Ovary (tissue), 9 donors: Measurements from ENCODE around the gene RBM47. TPM values are rescaled to one million over a fixed set of nuclear protein-coding genes. Genes with fewer than 3 reads are reported as not detected.

Experiments
- DNase-seq, 5 donors: peaks; one replicate each; pipeline ENCODE4 v3.0.0-alpha.2; 2019 to 2020
- H3K27ac ChIP-seq, 2 donors: fragments of 200-600 bp; one replicate each; pipeline versions ENCODE4 v1.5.1 to v1.8.0; 2019 to 2022
- H3K27me3 ChIP-seq: fragments of 200-600 bp; one replicate; pipeline ENCODE4 v1.8.0; 2022
- H3K36me3 ChIP-seq: fragments of 200-600 bp; sonication (generic); one replicate; pipeline ENCODE4 v1.5.1; 2019
- H3K4me1 ChIP-seq: one replicate; pipeline ENCODE4 v1.8.1; 2013; ENCODE audit warnings: mild to moderate bottlenecking, moderate library complexity; ENCODE audit not compliant: insufficient read depth
- H3K4me3 ChIP-seq: fragments of 200-600 bp; sonication (generic); one replicate; pipeline ENCODE4 v1.5.1; 2017
- H3K9me3 ChIP-seq, 2 donors: fragments of 200-600 bp in 1 of 2; sonication (generic) in 1 of 2; one replicate each; pipeline versions ENCODE4 v1.5.1 to v1.8.1; 2013 to 2019; ENCODE audit warnings: mild to moderate bottlenecking in 1 of 2, moderate library complexity in 1 of 2
- EP300 ChIP-seq: sonication (generic); formaldehyde crosslinking; IDR thresholded peaks from one replicate; pipeline ENCODE4 v1.6.1; 2017; ENCODE audit warnings: antibody characterized with exemption
- POLR2A ChIP-seq: fragments of 450-650 bp; IDR thresholded peaks from one replicate; pipeline ENCODE4 v1.6.1; 2017; ENCODE audit warnings: antibody characterized with exemption, mild to moderate bottlenecking, moderate library complexity
- WGBS, 3 donors: extraction: QIAGEN DNeasy Blood & Tissue Kit in 1 of 3; methylation state at CpG; one replicate each; pipeline versions ENCODE4 v1.1.5 to v1.1.7; 2013 to 2017; 5-methylcytosine and 5-hydroxymethylcytosine counted together
- intact Hi-C, 4 donors: fragments of 100-400 bp; cut with DNase I; formaldehyde crosslinking; loops; one replicate each; pipeline versions ENCODE4 v1.11.0 to v1.15.1; 2022 to 2023
- polyA plus RNA-seq, 2 donors: library from polyadenylated mRNA; stranded (reverse); fragments of 200-250 nt in 1 of 2; fragments of 350-450 nt in 1 of 2; fragmentation: Illumina TruSeq in 1 of 2; extraction: RNeasy Lipid Tissue Mini Kit (QIAGEN cat#74804) in 1 of 2; gene quantifications; one replicate each; pipeline ENCODE4 v1.2.3, GENCODE V29; 2013 to 2014
- total RNA-seq, 7 donors: library from RNA; depleted of rRNA in 2 of 7; stranded (reverse); fragments of >200 nt in 2 of 7; fragmentation: NEBNext Ultra II Directional in 3 of 7; extraction: Animal tissue kit (Norgen Biotek cat#: 25700) in 3 of 7; gene quantifications; one replicate each; pipeline versions ENCODE4 v1.1.0 to v1.2.4, GENCODE V29; 2016 to 2023
- TF ChIP-seq, protein P1 (sequence below), 3 donors: fragments of 450-650 bp in 2 of 3; fragments of 200-600 bp in 1 of 3; IDR thresholded peaks; one replicate each; pipeline versions ENCODE4 v1.5.1 to v1.8.0; 2016 to 2022; ENCODE audit warnings: antibody characterized with exemption in 3 of 3, mild to moderate bottlenecking in 1 of 3
- donor health status: DM: no; HTN: no; CAD: no; lungs with moderate emphysema.
- donor health status: DM: no; HTN: no; CAD: no.
- donor health status: Bipolar disorder and iron deficiency.
- donor health status: DM: yes; HTN: yes; CAD: no.
- donor health status: DM: no; HTN: no; CAD: no.
- donor health status: DM: yes; HTN: yes; CAD: no.

The RBM47 gene
- total and polyA plus RNA-seq, 9 donors: 2.7 to 92.8 (median 10.3) TPM

GRCh38 chr4:40406340-40406739 lies 223.3 kb downstream of the RBM47 start:
- Histone ChIP-seq H3K27ac (no peak overlapping the region), H3K9me3 (no peaks in the 10 kb centered on the region), H3K4me3 (no peak overlapping the region), H3K36me3 (no peaks in the 10 kb centered on the region), H3K4me1 (no peaks in the 10 kb centered on the region), H3K27me3 (no peaks in the 10 kb centered on the region)
- 93 to 100% (median 94%) methylated on average over 4 of the region's 4 CpGs for WGBS, 3 donors
- intact Hi-C loops: no loop called here
- TF ChIP-seq POLR2A (no peak), EP300 (no peak)
- TF ChIP-seq, protein P1, sequence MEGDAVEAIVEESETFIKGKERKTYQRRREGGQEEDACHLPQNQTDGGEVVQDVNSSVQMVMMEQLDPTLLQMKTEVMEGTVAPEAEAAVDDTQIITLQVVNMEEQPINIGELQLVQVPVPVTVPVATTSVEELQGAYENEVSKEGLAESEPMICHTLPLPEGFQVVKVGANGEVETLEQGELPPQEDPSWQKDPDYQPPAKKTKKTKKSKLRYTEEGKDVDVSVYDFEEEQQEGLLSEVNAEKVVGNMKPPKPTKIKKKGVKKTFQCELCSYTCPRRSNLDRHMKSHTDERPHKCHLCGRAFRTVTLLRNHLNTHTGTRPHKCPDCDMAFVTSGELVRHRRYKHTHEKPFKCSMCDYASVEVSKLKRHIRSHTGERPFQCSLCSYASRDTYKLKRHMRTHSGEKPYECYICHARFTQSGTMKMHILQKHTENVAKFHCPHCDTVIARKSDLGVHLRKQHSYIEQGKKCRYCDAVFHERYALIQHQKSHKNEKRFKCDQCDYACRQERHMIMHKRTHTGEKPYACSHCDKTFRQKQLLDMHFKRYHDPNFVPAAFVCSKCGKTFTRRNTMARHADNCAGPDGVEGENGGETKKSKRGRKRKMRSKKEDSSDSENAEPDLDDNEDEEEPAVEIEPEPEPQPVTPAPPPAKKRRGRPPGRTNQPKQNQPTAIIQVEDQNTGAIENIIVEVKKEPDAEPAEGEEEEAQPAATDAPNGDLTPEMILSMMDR (IDR thresholded peaks at IDR 0.05): no peak
- DNase-seq: no peak

DNA sequence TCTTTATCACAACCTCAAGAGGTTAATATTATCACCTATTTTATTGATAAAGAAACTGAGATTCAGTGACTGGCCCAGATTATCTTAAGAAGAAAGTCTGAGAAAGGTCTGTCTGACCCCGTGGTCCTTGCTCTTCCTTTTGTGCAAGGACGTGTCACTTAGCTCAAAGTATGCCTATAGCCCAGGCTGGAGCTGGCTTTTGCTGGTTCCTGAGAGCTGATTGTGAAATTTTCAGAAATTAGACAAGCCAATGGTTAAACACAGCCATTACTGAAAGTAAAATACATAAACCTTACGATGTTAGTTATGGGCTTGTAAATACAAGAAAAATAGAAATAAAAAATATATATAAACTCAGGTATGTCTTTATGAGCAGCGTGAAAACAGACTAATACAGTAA lies 224.5 kb downstream of the RBM47 start:
- Histone ChIP-seq H3K4me1 (no peaks in the 10 kb centered on the region), H3K27ac (no peak overlapping the region), H3K9me3 (no peaks in the 10 kb centered on the region), H3K27me3 (no peaks in the 10 kb centered on the region), H3K36me3 (no peaks in the 10 kb centered on the region), H3K4me3 (no peak overlapping the region)
- 65 to 88% (median 86%) methylated on average over 4 of the region's 4 CpGs for WGBS, 3 donors
- DNase-seq: no peak
- no peak for TF ChIP-seq EP300
- TF ChIP-seq POLR2A: no peak
- TF ChIP-seq, protein P1 (IDR thresholded peaks at IDR 0.05): no peak
- intact Hi-C loops: no loop called here

- H3K9me3 ChIP-seq: no peaks in the 10 kb centered on the region
- 85 to 91% (median 89%) methylated on average over 5 of the region's 5 CpGs for WGBS, 3 donors
- H3K36me3 ChIP-seq: no peaks in the 10 kb centered on the region
- TF ChIP-seq, protein P1 (IDR thresholded peaks at IDR 0.05): no peak
- TF ChIP-seq POLR2A: no peak
- no peak for TF ChIP-seq EP300
- intact Hi-C loops: no loop called here
- no peak for DNase-seq
- H3K27ac ChIP-seq: no peak overlapping the region
- H3K27me3 ChIP-seq: no peaks in the 10 kb centered on the region
- no peak overlapping the region for H3K4me3 ChIP-seq
- H3K4me1 ChIP-seq: no peaks in the 10 kb centered on the region
Measured at GRCh38 chr4:40403081-40403480, 226.6 kb downstream of the RBM47 start.

GRCh38 chr4:40402556-40402955 lies 227.1 kb downstream of the RBM47 start:
- Histone ChIP-seq H3K27me3 (no peaks in the 10 kb centered on the region), H3K36me3 (no peaks in the 10 kb centered on the region), H3K4me3 (no peak overlapping the region), H3K4me1 (no peaks in the 10 kb centered on the region), H3K27ac (no peak overlapping the region), H3K9me3 (no peaks in the 10 kb centered on the region)
- WGBS, 3 donors: 76 to 91% (median 88%) methylated on average over 1 of the region's 1 CpG
- TF ChIP-seq, protein P1 (IDR thresholded peaks at IDR 0.05): no peak
- TF ChIP-seq EP300: no peak
- no peak for TF ChIP-seq POLR2A
- no peak for DNase-seq
- intact Hi-C loops: no loop called here
